KBM-7 (cell line): ENCODE data around the gene SERGEF.
"Not testable (repeated sequence)": the region's sequence is repeated elsewhere in the genome, so short reads cannot be mapped to it uniquely, and the experiment has no call there.

Experiments
- DNase-seq: peaks from one replicate; pipeline ENCODE4 v3.0.0-alpha.2; 2015
- in situ Hi-C: fragments of 300-500 bp; cut with MboI; formaldehyde crosslinking; loops from 2 replicates; pipeline ENCODE4 v1.14.3; 2020; ENCODE audit warnings: low sequenced_read_pairs, low pct_unique_long_range_greater_than_20kb, mixed read lengths

SERGEF gene

DNA sequence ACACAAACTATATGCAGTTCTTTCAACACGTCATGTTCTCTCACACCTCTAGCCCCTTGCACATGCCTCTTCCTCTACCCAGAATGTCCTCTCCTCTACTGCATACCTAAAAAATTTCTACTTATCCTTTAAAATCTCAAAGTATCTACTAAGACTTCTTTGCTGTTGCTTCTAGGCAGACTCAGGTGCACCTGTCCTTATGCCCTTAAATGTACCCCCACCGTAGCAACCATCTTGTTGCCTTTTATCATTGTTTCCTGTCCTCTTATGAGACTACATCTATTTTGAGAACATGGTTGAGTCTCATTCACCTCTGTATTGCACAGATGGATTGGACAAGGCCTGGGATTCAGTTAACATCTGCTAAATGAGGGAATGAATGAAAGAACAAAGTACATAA, 134.1 kb downstream of the SERGEF start:
- in situ Hi-C loops, result no loop called here
- no peak for DNase-seq

DNA sequence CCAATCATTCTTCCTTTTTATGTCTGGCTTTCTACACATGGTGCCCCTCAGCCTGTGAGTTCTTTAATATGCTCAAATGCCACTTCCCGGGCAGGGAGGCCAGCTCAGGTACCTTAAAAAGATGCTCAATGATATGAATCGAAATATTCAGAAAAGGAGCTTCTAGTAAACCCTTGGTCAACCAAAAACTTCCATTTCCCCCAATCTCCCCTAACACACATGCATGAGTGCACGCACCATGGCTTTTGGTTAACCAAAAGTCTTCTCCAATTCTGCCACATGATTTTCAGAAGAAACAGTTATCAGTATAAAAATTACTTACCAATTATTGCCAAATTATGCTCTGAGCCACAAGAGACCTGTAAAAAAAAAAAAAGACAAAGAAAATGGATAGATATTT, 135.0 kb downstream of the SERGEF start:
- DNase-seq, result no peak
- in situ Hi-C loops, result no loop called here

DNA sequence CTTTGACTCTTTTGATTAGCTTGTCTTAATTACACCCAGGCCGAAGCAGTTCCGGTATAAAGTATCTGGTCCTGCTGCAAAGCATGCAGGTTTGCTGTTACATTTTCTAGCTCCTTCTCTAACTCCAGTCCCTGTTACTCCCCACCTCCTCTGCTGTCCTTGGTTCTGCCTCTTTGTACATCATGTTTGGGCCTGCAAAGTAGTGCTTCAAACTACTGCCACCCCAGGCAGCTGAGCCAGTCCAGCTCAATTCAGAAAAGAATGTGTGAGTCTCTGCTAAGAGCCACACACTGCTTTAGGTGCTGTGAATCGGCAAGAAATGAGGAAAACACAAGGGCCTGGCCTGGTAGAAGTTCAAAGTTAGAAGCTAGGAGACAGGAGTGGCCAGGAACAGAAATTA, 136.0 kb downstream of the SERGEF start:
- DNase-seq, result no peak
- in situ Hi-C loops, result no loop called here

DNA sequence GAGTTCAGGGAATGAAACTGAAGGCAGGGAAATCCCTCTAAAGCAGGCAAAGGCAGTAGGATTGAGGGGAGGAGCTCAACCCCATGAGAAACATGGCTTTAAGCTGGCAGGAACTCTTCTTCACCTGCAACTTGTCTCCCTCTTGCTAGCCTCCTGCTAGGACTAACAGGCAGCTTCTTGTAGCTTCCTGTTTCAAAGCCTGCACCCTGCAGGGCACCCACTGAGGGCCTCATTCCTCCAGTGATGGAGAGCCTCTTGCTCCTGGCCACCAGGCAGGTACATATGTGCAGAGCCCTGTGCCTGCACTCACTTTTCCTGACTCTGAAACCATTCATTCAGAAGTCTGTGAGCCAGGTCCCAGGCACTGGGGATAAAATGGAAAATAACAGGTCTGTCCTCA, 137.0 kb downstream of the SERGEF start:
- no peak for DNase-seq
- in situ Hi-C loops, result no loop called here

DNA sequence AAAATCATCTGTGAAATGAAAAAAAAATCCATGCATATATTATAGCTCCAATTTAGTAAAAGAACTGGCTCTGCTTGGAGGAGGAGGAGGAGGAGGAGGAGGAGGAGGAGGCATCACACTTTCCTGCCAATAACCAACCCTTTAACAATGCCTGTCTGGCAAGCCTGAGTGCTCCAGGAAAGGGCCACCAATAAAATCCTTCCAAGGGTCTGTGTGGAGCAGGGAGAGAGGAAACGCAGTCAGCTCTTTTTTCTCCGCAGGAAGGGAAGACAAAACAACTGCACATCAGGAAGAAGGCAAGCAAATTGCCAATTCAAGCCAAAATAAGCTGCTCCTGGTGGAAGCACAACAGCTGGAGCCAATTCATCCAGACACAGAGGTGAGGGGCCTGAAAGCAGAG, 139.3 kb downstream of the SERGEF start:
- no peak for DNase-seq
- in situ Hi-C loops, result no loop called here

DNA sequence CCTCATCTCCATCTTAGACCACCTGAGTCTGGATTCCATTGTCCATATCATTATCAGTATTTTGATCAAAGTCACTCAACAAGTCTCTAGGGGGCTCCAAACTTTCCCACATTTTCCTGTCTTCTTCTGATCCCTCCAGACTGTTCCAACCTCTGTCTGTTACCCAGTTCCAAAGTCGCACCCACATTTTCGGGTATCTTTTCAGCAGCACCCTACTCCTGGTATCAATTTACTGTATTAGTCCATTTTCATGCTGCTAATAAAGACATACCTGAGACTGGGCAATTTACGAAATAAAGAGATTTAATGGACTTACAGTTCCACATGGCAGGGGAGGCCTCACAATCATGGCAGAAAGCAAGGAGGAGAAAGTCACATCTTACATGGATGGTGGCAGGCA, 144.4 kb downstream of the SERGEF start:
- in situ Hi-C loops, DNase-seq: not testable (repeated sequence)

DNA sequence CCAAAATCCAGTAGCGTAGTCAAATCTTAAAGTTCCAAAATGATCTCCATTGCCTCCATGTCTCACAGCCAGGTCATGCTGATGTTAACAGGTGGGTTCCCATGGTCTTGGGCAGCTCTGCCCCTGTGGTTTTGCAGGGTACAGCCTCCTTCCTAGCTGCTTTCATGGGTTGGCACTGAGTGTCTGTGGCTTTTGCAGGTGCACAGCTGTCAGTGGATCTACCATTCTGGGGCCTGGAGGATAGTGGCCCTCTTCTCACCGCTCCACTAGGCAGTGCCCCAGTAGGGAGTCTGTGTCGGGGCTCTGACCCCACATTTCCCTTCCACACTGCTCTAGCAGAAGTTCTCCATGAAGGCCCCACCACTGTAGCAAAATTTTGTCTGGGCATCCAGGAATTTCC, 145.5 kb downstream of the SERGEF start:
- DNase-seq, result no peak
- in situ Hi-C loops, result no loop called here

DNA sequence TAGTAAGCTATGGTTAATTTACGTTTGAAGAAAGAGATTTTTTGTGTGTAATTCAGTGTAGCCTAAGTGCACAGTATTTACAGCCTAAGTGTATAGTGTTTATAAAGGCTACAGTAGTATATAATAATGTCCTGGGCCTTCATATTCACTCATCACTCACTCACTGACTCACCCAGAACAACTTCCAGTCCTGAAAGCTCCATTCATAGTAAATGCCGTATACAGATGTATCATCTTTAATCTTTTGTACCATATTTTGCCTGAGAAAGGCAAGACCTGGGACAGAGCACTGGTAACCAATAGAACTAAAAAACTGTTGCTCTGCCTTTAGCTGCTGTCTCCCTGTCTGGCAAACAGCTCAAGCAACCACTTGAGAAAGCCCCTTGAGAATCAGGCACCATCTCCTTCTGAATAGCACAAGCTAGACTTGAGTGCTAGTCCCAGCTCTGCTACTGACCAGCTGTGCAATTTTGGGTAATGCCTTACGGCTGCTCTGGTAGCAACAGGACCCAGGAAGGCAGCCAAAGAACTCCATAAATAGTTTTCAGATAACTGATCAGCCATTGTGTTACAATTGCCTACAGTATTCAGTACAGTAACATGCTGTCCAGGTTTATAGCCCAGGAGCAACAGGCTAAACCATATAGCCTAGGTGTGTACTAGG, 146.9 kb downstream of the SERGEF start:
- DNase-seq, result no peak
- in situ Hi-C loops, result no loop called here

DNA sequence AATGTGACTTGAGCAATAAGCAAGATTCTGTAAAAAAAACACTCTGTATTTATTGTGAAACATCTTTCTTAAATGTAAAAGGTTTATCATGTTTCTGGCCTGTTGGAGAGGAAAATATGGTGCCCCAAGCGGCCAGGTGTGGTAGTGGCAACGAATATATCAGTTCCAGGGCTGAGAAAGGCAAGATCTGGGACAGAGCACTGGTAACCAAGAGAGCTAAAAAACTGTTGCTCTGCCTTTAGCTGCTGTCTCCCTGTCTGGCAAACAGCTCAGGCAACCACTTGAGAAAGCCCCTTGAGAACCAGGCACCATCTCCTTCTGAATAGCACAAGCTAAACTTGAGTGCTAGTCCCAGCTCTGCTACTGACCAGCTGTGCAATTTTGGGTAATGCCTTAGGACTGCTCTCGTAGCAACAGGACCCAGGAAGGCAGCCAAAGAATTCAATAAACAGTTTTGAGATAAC, 148.3 kb downstream of the SERGEF start:
- no peak for DNase-seq
- in situ Hi-C loops, result no loop called here

DNA sequence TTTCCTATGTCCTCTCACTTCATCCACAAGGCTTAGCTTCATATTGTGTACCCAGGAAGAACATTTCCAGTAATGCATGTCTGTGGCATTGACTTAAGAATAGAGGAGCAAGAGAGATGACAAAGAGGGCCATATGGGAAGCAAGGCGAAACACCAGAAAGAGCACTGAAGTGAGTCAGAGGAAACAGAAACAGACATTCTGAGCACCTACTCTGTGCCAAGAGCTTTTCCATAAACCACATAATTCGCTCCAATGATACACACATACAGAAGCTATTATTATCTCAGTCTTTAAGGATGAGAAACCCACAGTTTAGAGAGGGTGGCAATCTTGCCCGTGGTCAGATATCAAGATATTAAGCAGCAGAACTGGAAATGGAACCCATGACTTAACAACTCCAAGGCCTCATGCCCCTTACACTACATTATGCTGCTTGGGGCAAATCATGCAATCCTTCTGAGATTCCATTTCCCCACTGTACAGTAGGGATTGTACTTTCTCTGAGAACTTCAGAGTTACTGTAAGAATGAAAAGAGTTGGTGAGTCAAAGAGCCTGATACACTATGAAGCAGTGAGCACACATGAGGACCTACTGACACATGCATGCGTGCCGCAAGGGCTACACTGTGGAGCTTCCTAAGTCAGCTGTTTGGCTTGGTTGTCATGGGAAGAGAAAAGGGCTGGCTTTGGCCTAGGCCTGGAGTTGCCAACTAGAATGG, 151.7 kb downstream of the SERGEF start:
- in situ Hi-C loops, result no loop called here
- no peak for DNase-seq

DNA sequence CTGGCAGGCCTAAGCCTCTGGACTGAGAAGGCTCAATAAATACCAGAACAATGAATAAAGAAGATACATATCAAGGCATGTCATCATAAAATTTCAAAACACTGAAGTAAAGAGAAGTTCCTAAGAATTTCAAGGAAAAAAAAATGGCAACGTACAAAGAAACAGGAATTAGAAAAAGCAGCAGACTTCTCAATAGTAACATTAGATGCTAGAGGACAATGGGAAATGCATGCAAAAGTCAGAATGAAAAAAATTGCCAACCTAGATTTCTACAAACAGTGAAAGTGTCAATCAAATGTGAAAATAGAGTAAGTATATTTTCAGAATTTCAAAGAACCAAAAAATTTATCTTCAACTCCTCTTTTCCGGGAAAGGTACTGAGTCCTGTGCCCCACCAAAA, 153.3 kb downstream of the SERGEF start:
- no peak for DNase-seq
- in situ Hi-C loops, result no loop called here

DNA sequence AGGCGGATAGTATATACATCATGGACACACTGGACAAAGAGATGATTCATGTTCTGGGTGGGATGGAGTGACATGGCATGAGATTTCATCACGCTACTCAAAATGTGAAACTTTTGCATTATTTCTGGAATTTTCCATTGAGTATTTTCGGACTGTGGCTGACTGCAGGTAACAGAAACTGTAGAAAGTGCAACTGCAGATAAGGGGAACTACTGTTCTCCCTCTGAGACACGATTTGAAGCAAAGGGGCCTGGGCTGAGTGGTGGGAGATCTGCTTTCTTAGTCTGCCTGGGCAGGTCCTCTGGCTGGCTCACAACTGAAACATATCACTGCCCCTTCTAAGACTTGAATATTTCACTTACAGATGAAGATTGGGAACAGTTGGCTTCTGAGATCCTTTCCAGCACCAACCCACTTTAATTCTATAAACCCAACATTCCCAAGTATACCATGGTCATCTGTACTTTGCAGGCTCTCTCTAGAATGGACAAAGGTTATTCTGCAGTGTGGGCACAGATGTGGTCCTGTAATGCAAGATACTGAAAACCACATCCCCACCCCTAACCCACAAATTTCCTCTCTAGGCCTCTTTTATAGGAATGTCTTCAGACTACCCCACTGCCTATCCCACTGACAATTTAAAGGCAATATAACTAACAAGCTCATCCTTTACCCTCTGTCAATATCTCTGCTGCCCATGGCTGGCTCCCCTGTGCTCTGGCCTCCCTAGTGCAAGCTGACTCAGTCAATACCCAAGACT, 157.1 kb downstream of the SERGEF start:
- DNase-seq, result no peak
- in situ Hi-C loops, result no loop called here

DNA sequence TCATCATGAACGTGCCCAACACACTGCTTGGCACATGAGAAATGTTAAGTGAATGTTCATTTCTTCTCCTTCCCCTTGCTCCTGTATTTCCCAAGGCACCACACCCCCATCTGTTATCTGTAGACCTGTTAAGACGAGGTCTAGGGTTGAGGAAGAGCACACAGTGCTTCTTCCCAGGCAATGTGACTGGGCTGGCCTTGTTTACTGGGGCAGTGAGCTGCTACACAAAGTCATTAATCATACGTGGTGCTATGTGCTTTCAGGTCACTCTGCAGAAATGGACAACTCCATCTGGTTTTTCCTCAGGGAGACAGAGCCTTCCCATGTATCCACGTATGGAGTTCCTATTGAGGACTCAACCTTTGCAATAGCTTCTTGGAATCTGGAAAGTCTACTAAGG, 159.6 kb downstream of the SERGEF start:
- no peak for DNase-seq
- in situ Hi-C loops, result no loop called here

DNA sequence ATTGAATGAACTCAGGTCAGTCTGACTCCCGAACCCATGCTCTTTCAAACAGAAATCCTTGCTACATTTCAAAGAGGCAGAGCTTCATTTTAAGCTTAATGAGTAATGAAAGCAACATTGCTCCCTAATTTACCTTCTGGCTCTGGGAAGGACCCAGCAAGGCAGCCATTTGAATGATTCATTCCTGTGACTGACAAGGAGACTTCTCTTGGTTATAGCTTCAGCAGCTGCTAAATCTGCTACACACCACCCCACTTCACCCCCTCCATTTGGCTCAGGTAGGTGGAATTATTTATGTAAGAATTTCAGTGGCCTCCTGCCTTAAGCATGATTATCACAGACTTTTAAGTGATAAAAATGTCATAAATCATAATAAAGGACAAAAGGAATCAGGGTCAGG, 160.6 kb downstream of the SERGEF start:
- DNase-seq, result no peak
- in situ Hi-C loops, result no loop called here

DNA sequence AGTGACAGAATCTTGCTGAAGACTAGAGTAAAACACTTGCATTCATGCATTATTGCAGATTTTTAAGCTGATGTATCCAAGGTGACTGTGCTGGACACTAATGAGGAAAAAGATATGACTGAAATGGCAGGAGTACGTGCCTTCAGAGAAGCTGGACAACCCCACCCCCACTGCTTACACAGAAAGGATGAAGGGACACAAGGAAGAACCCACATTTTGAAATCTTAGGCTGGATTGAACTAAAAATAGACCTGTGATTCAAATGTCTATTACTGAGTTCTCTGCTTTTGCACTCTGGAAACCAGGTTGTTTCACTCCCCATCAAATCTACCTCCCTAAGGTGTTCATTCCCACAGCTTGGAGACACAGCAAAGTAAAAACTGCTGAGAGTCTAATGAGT, 161.2 kb downstream of the SERGEF start:
- no peak for DNase-seq
- in situ Hi-C loops, result no loop called here

DNA sequence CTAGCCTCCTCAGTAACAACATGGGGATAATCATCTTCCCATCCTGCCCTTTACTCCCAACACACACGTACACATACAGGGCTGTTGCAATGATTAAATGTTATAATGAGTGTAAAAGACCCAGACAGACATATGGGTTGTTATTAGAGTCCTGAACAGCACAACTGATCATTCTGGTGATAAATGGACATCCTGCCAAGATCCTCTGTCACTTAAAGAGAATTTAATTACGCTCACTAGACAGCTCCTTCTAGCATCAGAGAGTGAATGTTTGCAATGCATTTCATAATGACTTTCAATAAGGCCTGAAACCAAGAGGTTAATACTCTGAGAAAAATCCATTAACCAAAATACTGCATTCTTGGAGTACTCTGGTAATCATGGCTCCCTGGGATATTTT, 162.5 kb downstream of the SERGEF start:
- DNase-seq, result no peak
- in situ Hi-C loops, result no loop called here

DNA sequence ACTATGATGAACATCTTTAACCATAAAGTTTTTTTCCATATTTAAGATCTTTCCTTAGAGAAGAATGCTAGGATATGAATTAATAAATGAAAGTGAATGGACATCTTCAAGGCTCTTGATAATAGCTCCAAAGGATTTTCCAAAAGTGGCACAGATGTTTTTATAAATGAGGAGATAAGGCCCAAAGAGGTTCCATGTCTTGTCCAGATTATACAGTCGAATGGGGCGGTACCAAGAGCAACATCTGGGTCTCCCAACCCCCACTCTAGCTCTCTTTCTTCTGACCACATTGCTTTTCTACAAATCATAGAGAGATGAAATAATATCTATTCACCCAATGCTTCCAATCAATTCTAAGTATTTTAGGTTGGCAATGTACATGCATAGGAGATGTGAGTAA, 164.1 kb downstream of the SERGEF start:
- in situ Hi-C loops, result no loop called here
- DNase-seq, result no peak

DNA sequence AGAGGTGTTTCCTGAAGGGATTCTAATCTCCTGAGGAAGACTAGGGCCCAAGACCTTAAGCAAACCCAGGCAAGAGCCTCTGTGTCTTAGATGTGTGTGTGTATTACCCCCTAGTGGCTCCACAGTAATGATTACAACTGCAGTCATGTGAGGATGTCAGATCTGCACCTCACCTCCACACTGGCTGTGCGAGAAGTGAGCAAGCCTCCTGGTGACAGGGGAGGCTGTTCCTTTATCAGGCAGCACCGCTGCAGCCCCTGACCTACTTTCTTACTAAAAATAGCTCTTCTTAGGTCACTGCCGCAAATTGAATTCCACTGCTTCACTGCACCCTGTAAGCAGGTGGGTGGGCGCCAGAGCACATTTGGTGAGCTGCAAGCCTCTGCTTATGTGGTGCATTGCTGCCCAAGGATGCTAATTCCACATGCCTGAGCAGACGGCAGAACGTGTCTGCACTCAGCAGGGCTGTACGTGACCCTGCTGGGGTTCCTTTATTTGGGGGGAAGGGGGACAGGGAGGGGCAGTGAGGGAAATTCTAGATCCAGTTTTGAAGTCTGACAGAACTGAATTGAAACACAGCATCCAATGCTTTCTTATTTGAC, 165.9 kb downstream of the SERGEF start:
- in situ Hi-C loops, result no loop called here
- no peak for DNase-seq

DNA sequence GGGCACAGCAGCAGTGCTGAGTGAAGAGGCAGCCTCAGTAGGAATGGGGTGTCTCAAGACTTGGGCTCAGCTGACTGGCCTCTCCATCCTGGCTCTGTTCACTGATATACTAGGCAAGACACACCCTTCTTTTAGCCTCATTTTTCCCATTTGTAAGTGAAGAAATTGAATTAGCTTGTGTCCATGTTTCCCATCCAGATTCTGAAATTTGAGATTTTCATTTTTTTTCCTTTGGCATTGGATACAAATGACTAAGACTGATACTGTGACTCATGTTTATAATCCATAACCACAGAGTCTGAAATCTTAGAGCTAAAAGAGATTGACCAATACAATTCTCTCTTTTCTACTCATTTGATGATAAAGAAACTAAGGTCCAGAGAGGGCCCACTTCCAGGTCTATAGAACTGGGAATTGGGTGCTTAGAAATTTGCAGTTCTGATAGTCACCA, 167.4 kb downstream of the SERGEF start:
- in situ Hi-C loops, result no loop called here
- DNase-seq, result no peak

DNA sequence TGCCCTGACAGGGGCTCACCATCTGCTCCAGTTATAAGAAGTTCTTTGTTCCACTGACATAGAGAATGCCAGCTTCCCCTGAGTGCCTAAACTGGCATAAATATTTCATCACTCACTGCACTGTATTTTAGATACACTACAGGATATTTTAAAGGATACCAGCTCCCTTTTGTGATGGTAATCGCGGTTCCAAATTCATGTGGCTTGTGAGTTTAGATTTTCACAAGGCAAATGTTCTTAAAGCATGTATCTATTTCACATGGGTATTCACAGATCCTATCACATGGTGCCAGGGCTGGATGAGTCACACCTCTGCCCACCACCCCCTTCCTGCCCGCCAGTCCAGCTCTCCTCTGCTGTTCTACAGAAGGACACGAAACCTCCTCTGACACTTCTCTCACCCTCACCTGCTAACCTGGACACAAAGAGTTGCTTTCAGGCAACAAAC, 172.7 kb downstream of the SERGEF start:
- DNase-seq, result no peak
- in situ Hi-C loops, result no loop called here
